ENCODE results near the gene USP10. TPM values are rescaled to one million over a fixed set of nuclear protein-coding genes. Genes with fewer than 3 reads are reported as not detected.

The USP10 gene
- total RNA-seq, 2 experiments from 2014 or later = 65.9 to 134 TPM

DNA sequence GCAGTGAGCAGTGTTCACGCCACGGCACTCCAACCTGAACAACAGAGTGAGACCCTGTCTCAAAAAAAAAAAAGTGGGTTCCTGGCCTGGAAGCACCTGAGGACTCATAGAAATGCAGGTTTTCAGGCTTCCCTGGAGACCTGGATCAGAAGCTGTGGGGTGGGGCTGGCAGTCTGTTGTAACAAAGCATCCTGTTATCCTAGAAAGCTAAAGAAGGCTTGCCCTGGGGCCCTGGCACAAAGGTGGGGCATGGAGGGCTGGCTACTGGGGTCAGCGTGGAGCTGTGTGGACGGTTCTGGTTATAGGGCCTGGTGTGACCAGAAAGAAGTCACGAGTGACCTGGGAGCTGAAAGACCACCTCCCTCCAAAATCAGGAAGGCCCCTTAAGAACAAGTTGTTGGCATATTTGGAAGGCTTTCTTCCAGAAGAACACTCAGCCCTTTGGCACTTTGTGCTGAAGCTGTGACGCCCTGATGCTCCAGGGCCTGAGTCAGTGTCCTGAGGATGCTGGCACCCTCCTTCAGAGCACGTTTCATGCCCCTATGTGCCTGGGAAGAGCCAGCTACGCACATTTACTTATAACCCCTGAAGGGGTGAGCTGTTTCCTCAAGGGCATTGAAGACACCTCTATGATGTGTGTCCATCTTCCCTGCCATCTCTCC lies 126.2 kb downstream of the USP10 start:
- Histone ChIP-seq H3K4me2 (ENCODE audit: low read length) (no peak overlapping the region), H3K27ac (ENCODE audit: low read depth, low read length, poor library complexity, severe bottlenecking) (no peak overlapping the region), H4K20me1 (ENCODE audit: insufficient read depth, low read length) (no peaks in the 10 kb centered on the region), H2AFZ (ENCODE audit: low read length) (no peak overlapping the region), H3K36me3 (ENCODE audit: insufficient read depth, low read length) (no peaks in the 10 kb centered on the region), H3K9me3 (ENCODE audit: low read length) (no peaks in the 10 kb centered on the region), H3K4me1 (ENCODE audit: insufficient read depth, low read length, poor library complexity, severe bottlenecking) (no peaks in the 10 kb centered on the region), H3K79me2 (ENCODE audit: insufficient read depth, low read depth, low read length) (no peaks in the 10 kb centered on the region), H3K4me3 (ENCODE audit: low read depth, low read length, poor library complexity, severe bottlenecking) (no peak overlapping the region), H3K9me2 (ENCODE audit: insufficient read depth, low read length) (no peaks in the 10 kb centered on the region)
- no peak for DNase-seq (ENCODE audit: low spot score)
- ChIA-PET POLR2A (interaction anchor here (1.4 kb wide), 1 partner anchor 16 kb away, joined by 3 read pairs; no protein-coding TSS in a partner anchor), CTCF (ENCODE audit: unreplicated experiment) (interaction anchor here (1.6 kb wide), 1 partner anchor 14 kb away, joined by 5 read pairs; no protein-coding TSS in a partner anchor)
- no peak for TF ChIP-seq EZH2phosphoT487 (IDR thresholded peaks at IDR 0.05; ENCODE audit: borderline replicate concordance, low read depth, low read length)
- TF ChIP-seq, protein P1, sequence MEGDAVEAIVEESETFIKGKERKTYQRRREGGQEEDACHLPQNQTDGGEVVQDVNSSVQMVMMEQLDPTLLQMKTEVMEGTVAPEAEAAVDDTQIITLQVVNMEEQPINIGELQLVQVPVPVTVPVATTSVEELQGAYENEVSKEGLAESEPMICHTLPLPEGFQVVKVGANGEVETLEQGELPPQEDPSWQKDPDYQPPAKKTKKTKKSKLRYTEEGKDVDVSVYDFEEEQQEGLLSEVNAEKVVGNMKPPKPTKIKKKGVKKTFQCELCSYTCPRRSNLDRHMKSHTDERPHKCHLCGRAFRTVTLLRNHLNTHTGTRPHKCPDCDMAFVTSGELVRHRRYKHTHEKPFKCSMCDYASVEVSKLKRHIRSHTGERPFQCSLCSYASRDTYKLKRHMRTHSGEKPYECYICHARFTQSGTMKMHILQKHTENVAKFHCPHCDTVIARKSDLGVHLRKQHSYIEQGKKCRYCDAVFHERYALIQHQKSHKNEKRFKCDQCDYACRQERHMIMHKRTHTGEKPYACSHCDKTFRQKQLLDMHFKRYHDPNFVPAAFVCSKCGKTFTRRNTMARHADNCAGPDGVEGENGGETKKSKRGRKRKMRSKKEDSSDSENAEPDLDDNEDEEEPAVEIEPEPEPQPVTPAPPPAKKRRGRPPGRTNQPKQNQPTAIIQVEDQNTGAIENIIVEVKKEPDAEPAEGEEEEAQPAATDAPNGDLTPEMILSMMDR (conservative IDR thresholded peaks at IDR 0.05; ENCODE audit: low read length) = no peak
- BruUV-seq (replicated peaks) = no TSS peak
- intact Hi-C loops (cut with micrococcal nuclease; ENCODE audit: unreplicated experiment) = no loop called here

DNA sequence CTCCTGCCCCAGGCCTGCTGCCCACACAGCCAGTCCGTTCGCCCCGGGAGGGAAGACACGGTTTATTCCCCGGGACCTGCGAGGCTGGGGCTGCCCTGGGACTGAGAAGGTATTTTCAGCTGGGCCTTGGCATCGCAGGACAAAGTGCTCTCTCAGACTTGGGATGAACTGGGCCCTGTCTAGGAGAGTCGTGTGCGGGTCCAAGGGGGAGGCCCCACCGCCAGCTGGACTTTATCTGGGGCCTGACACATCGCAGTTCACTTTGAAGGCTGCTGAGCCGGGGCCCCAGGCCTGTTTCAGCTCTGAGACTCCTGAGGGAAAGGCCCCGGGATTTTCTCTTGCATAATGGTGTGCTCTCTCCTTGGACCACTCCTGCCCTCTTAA lies 126.8 kb downstream of the USP10 start:
- CTCF ChIA-PET (ENCODE audit: unreplicated experiment) = interaction anchor here (1.6 kb wide), 1 partner anchor 13 kb away, joined by 5 read pairs; no protein-coding TSS in a partner anchor
- Histone ChIP-seq H3K4me2 (ENCODE audit: low read length) (no peak overlapping the region), H3K9me3 (ENCODE audit: low read length) (no peaks in the 10 kb centered on the region), H3K36me3 (ENCODE audit: insufficient read depth, low read length) (no peaks in the 10 kb centered on the region), H3K4me1 (ENCODE audit: insufficient read depth, low read length, poor library complexity, severe bottlenecking) (no peaks in the 10 kb centered on the region), H4K20me1 (ENCODE audit: insufficient read depth, low read length) (no peaks in the 10 kb centered on the region), H2AFZ (ENCODE audit: low read length) (no peak overlapping the region), H3K27ac (ENCODE audit: low read depth, low read length, poor library complexity, severe bottlenecking) (no peak overlapping the region), H3K9me2 (ENCODE audit: insufficient read depth, low read length) (no peaks in the 10 kb centered on the region), H3K4me3 (ENCODE audit: low read depth, low read length, poor library complexity, severe bottlenecking) (no peak overlapping the region), H3K79me2 (ENCODE audit: insufficient read depth, low read depth, low read length) (no peaks in the 10 kb centered on the region)
- DNase-seq (ENCODE audit: low spot score) = no peak
- TF ChIP-seq, protein P1 (conservative IDR thresholded peaks at IDR 0.05; ENCODE audit: low read length) = no peak
- TF ChIP-seq EZH2phosphoT487 (IDR thresholded peaks at IDR 0.05; ENCODE audit: borderline replicate concordance, low read depth, low read length) = no peak
- intact Hi-C loops (cut with micrococcal nuclease; ENCODE audit: unreplicated experiment) = no loop called here
- POLR2A ChIA-PET = no interaction called here
- no TSS peak for BruUV-seq (replicated peaks)

DNA sequence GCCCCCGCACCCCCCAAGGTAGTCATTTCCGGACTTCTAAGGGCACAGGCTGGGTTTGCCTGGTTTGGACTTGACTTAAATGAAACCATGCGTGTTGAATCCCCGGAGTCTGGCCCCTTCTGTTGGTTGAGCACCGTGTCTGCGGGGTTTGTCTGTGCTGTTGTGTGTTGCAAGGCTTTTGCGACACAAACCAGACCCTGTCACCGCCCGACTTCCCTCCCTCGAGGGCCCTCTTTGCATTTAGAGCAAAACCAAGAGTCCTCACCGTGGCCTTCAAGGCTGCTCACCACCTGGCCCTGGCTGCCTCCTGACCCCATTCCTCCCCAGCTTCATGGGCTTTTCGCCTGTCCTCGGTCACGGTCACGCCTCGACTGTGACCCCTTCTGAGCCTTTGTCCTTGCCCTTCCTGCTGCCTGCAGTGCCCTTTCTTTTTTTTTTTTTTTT lies 127.4 kb downstream of the USP10 start:
- Histone ChIP-seq H3K4me3 (ENCODE audit: low read depth, low read length, poor library complexity, severe bottlenecking) (no peak overlapping the region), H3K9me3 (ENCODE audit: low read length) (no peaks in the 10 kb centered on the region), H2AFZ (ENCODE audit: low read length) (no peak overlapping the region), H3K27ac (ENCODE audit: low read depth, low read length, poor library complexity, severe bottlenecking) (no peak overlapping the region), H3K36me3 (ENCODE audit: insufficient read depth, low read length) (no peaks in the 10 kb centered on the region), H3K4me1 (ENCODE audit: insufficient read depth, low read length, poor library complexity, severe bottlenecking) (no peaks in the 10 kb centered on the region), H3K79me2 (ENCODE audit: insufficient read depth, low read depth, low read length) (no peaks in the 10 kb centered on the region), H3K9me2 (ENCODE audit: insufficient read depth, low read length) (no peaks in the 10 kb centered on the region), H4K20me1 (ENCODE audit: insufficient read depth, low read length) (no peaks in the 10 kb centered on the region), H3K4me2 (ENCODE audit: low read length) (no peak overlapping the region)
- ChIA-PET CTCF (ENCODE audit: unreplicated experiment) (interaction anchor here (0.6 kb wide), 1 partner anchor 76 kb away, joined by 3 read pairs; no protein-coding TSS in a partner anchor), POLR2A (interaction anchor here (0.7 kb wide), 2 partner anchors 79 to 632 kb away, joined by 3 to 5 read pairs; no protein-coding TSS in a partner anchor)
- intact Hi-C loops (cut with micrococcal nuclease; ENCODE audit: unreplicated experiment) = no loop called here
- TF ChIP-seq EZH2phosphoT487 (IDR thresholded peaks at IDR 0.05; ENCODE audit: borderline replicate concordance, low read depth, low read length) = no peak
- TF ChIP-seq, protein P1 (conservative IDR thresholded peaks at IDR 0.05; ENCODE audit: low read length) = no peak
- no TSS peak for BruUV-seq (replicated peaks)
- no peak for DNase-seq (ENCODE audit: low spot score)

All from OCI-LY7 (cell line).